H1 (cell line): ENCODE results near the gene UMAD1. TPM values are rescaled to one million over a fixed set of nuclear protein-coding genes. Genes with fewer than 3 reads are reported as not detected.

Source experiments
- ATF2 ChIP-seq: IDR thresholded peaks from 2 replicates; pipeline ENCODE4 v1.6.1; 2012; ENCODE audit warnings: low read length, inconsistent platforms
- MAX ChIP-seq: IDR thresholded peaks from 2 replicates; pipeline ENCODE4 v1.6.1; 2012; ENCODE audit warnings: inconsistent platforms
- RNF2 ChIP-seq: fragments of 200-900, 300-1000 bp; sonication (generic); IDR thresholded peaks from 2 replicates; pipeline ENCODE4 v1.7.1; 2016; ENCODE audit warnings: borderline replicate concordance, low read depth, mild to moderate bottlenecking, antibody characterized with exemption, low read length; ENCODE audit not compliant: poor library complexity, severe bottlenecking; ENCODE audit errors: missing control alignments
- RXRA ChIP-seq: IDR thresholded peaks from 2 replicates; pipeline ENCODE4 v1.6.1; 2011; ENCODE audit warnings: low read depth, mild to moderate bottlenecking, low read length, moderate library complexity; ENCODE audit not compliant: insufficient read depth
- polyA plus RNA-seq, 7 experiments: library from polyadenylated mRNA; depleted of rRNA in 3 of 7; stranded (reverse) in 5 of 7; unstranded in 2 of 7; fragments of >200 nt in 5 of 7; fragments of 200-250 nt in 2 of 7; gene quantifications; 1 replicate in 5 of 7; 2 replicates in 1 of 7; 4 replicates in 1 of 7; pipeline versions ENCODE4 v1.2.1 to v1.2.3, GENCODE V29; 2011 to 2013; ENCODE audit warnings: missing spikeins in 2 of 7, mixed read lengths in 2 of 7
- total RNA-seq: library from RNA; stranded (reverse); fragmentation: NEBNext Ultra II Directional; extraction: Animal tissue kit (Norgen Biotek cat#: 25700); gene quantifications from 2 replicates; pipeline ENCODE4 v1.2.1, GENCODE V29; 2021

UMAD1 gene
- total and polyA plus RNA-seq, 2 of the 8 experiments (the other 6 are each of a cell fraction or from before 2014, with no cell fraction given) = 10.4 to 12.3 TPM

- TF ChIP-seq ATF2 (no peak), MAX (no peak), RXRA (no peak), RNF2 (no peak)
- TF ChIP-seq, all 59 proteins: peak for 0
Measured at GRCh38 chr7:7667187-7667586, 26.6 kb downstream of the UMAD1 start (continued).
